Right atrium auricular region (tissue), 2 donors: ENCODE data around the gene CNOT6. TPM values are rescaled to one million over a fixed set of nuclear protein-coding genes. Genes with fewer than 3 reads are reported as not detected.

Experiments used
- DNase-seq: peaks from one replicate; pipeline ENCODE4 v3.0.0-alpha.2; 2019; ENCODE audit warnings: low spot score
- H3K27ac ChIP-seq, 2 donors: fragments of 200-600 bp; sonication (generic); 1 replicate in 1 of 2; 2 replicates in 1 of 2; pipeline ENCODE4 v1.5.1; 2016 to 2019
- H3K27me3 ChIP-seq, 2 donors: fragments of 200-600 bp; sonication (generic); one replicate each; pipeline versions ENCODE4 v1.5.1 to v1.6.0; 2017 to 2019
- H3K36me3 ChIP-seq: fragments of 200-600 bp; sonication (generic); one replicate; pipeline ENCODE4 v1.5.1; 2016
- H3K4me1 ChIP-seq, 2 donors: fragments of 200-600 bp; sonication (generic); one replicate each; pipeline versions ENCODE4 v1.5.1 to v1.6.0; 2017 to 2019
- H3K4me3 ChIP-seq, 2 donors: fragments of 200-600 bp; sonication (generic); 1 replicate in 1 of 2; 2 replicates in 1 of 2; pipeline ENCODE4 v1.5.1; 2017 to 2019; ENCODE audit warnings: mild to moderate bottlenecking in 1 of 2, moderate library complexity in 1 of 2
- H3K9me3 ChIP-seq, 2 donors: fragments of 200-600 bp; sonication (generic); one replicate each; pipeline ENCODE4 v1.5.1; 2019
- CTCF ChIP-seq, 2 donors: fragments of 200-600 bp; sonication (generic); IDR thresholded peaks; one replicate each; pipeline ENCODE4 v1.5.1; 2019; ENCODE audit warnings: antibody characterized with exemption in 2 of 2
- total RNA-seq, 2 donors: library from RNA; depleted of rRNA; stranded (reverse); fragments of >200 nt; gene quantifications; one replicate each; pipeline ENCODE4 v1.1.0, GENCODE V29; 2016

CNOT6 gene
- total RNA-seq, 2 donors from 2014 or later: 7.2 to 7.7 TPM

GRCh38 chr5:180626661-180627385 is 132.6 kb downstream of the CNOT6 start:
- Histone ChIP-seq H3K4me3 (no peak overlapping the region), H3K27me3 (no peaks in the 10 kb centered on the region), H3K4me1 (peaks cover 0 to 4% of the 10 kb centered on the region in 2 donors), H3K27ac (no peak overlapping the region), H3K9me3 (no peaks in the 10 kb centered on the region), H3K36me3 (no peaks in the 10 kb centered on the region)
- DNase-seq: no peak
- TF ChIP-seq CTCF (IDR thresholded peaks at IDR 0.05): no peak

GRCh38 chr5:180627386-180628120 is 133.4 kb downstream of the CNOT6 start:
- DNase-seq: no peak

More at GRCh38 chr5:180627386-180628120, 133.4 kb downstream of the CNOT6 start:
- no peak overlapping the region for H3K4me3 ChIP-seq
- no peak overlapping the region for H3K27ac ChIP-seq
- peaks cover 0 to 4% of the 10 kb centered on the region in 2 donors for H3K4me1 ChIP-seq
- TF ChIP-seq CTCF (IDR thresholded peaks at IDR 0.05): no peak
- no peaks in the 10 kb centered on the region for H3K9me3 ChIP-seq
- no peaks in the 10 kb centered on the region for H3K36me3 ChIP-seq
- H3K27me3 ChIP-seq: no peaks in the 10 kb centered on the region

Other genes with a start within 250 kb of the CNOT6 start
- gene MAPK9, start 202.3 kb upstream of the CNOT6 start, total RNA-seq: 10 to 100 TPM; 25.1 to 30.0 TPM
- gene GFPT2, start 141.0 kb upstream of the CNOT6 start, total RNA-seq: 10 to 100 TPM; 25.4 to 27.2 TPM
- gene SCGB3A1, start 97.1 kb downstream of the CNOT6 start, total RNA-seq: not detected
- 1 to 10 TPM; 2.0 to 4.2 TPM for gene FLT4, start 155.2 kb downstream of the CNOT6 start, total RNA-seq
- gene OR2Y1, start 245.7 kb downstream of the CNOT6 start, total RNA-seq: not detected